ENCODE measurements around the gene ARHGAP6. TPM values are rescaled to one million over a fixed set of nuclear protein-coding genes. Genes with fewer than 3 reads are reported as not detected.

ARHGAP6 gene
- total and polyA plus RNA-seq, 9 of the 15 experiments (the other 6 are each of a cell fraction or from before 2014, with no cell fraction given), result 12.5 to 63.6 (median 41.8) TPM

DNA sequence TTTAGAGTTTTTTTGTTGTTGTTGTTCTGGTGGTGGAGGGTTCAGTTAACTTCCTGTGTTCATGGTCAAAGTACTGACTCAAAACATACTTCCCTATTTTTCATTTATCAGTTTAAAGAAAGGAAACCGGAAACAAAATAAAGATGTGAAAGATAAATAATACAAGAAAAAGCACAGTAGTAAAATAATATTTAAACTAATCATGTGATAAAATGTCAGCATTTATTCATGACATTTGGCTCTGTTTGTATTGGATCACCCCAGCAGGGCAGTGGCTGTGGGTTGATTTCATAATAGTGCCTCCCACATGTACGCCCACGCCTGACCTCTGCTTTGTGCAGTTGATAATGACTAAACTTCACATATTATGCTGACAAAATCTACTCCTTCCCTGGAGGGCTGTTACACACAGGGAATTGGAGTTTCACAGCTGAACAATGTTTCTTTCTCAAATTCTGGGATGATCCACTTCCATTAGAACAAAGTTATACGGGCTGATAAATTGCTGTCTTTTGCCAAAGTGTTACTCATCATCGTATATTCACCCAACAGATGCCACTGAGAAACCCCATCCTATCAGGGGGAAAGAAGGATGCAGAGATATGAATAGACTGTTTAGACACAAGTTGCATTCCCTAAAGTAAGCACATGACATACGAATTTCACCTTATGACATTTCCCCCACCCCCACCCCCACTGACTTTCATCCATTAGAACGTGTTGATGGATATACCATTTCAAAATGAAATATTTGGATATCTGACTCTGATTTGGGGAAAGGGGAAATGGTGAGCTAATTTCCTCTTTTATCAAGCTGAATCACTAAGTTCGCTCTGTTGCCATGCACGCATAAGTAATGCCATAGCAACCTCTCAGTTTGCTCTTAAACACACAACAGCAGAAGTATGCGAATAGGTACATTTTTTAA, 324.2 kb downstream of the ARHGAP6 start (continued):
- TF ChIP-seq, protein P1, sequence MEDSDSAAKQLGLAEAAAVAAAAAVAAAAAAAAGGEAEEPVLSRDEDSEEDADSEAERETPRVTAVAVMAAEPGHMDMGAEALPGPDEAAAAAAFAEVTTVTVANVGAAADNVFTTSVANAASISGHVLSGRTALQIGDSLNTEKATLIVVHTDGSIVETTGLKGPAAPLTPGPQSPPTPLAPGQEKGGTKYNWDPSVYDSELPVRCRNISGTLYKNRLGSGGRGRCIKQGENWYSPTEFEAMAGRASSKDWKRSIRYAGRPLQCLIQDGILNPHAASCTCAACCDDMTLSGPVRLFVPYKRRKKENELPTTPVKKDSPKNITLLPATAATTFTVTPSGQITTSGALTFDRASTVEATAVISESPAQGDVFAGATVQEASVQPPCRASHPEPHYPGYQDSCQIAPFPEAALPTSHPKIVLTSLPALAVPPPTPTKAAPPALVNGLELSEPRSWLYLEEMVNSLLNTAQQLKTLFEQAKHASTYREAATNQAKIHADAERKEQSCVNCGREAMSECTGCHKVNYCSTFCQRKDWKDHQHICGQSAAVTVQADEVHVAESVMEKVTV (CRISPR knock-in tag; IDR thresholded peaks at IDR 0.05), result no peak
- TF ChIP-seq NCOR1 (IDR thresholded peaks at IDR 0.05) (peak; percentile 72), RFX5 (IDR thresholded peaks at IDR 0.05; ENCODE audit: low read depth, low read length) (no peak), WHSC1 (IDR thresholded peaks at IDR 0.05; ENCODE audit: low read length) (no peak), ZNF280A (IDR thresholded peaks at IDR 0.05; ENCODE audit: low read depth, partially characterized antibody) (no peak), CEBPG (CRISPR knock-in tag; IDR thresholded peaks at IDR 0.05) (peak; percentile 78), CEBPG (tag; conservative IDR thresholded peaks at IDR 0.05 in 1 of 2, IDR thresholded peaks at IDR 0.05 in 1 of 2) (peak; percentile 85 to 92), NR1H2 (CRISPR knock-in tag; IDR thresholded peaks at IDR 0.05) (no peak)
- TF ChIP-seq, protein P2, sequence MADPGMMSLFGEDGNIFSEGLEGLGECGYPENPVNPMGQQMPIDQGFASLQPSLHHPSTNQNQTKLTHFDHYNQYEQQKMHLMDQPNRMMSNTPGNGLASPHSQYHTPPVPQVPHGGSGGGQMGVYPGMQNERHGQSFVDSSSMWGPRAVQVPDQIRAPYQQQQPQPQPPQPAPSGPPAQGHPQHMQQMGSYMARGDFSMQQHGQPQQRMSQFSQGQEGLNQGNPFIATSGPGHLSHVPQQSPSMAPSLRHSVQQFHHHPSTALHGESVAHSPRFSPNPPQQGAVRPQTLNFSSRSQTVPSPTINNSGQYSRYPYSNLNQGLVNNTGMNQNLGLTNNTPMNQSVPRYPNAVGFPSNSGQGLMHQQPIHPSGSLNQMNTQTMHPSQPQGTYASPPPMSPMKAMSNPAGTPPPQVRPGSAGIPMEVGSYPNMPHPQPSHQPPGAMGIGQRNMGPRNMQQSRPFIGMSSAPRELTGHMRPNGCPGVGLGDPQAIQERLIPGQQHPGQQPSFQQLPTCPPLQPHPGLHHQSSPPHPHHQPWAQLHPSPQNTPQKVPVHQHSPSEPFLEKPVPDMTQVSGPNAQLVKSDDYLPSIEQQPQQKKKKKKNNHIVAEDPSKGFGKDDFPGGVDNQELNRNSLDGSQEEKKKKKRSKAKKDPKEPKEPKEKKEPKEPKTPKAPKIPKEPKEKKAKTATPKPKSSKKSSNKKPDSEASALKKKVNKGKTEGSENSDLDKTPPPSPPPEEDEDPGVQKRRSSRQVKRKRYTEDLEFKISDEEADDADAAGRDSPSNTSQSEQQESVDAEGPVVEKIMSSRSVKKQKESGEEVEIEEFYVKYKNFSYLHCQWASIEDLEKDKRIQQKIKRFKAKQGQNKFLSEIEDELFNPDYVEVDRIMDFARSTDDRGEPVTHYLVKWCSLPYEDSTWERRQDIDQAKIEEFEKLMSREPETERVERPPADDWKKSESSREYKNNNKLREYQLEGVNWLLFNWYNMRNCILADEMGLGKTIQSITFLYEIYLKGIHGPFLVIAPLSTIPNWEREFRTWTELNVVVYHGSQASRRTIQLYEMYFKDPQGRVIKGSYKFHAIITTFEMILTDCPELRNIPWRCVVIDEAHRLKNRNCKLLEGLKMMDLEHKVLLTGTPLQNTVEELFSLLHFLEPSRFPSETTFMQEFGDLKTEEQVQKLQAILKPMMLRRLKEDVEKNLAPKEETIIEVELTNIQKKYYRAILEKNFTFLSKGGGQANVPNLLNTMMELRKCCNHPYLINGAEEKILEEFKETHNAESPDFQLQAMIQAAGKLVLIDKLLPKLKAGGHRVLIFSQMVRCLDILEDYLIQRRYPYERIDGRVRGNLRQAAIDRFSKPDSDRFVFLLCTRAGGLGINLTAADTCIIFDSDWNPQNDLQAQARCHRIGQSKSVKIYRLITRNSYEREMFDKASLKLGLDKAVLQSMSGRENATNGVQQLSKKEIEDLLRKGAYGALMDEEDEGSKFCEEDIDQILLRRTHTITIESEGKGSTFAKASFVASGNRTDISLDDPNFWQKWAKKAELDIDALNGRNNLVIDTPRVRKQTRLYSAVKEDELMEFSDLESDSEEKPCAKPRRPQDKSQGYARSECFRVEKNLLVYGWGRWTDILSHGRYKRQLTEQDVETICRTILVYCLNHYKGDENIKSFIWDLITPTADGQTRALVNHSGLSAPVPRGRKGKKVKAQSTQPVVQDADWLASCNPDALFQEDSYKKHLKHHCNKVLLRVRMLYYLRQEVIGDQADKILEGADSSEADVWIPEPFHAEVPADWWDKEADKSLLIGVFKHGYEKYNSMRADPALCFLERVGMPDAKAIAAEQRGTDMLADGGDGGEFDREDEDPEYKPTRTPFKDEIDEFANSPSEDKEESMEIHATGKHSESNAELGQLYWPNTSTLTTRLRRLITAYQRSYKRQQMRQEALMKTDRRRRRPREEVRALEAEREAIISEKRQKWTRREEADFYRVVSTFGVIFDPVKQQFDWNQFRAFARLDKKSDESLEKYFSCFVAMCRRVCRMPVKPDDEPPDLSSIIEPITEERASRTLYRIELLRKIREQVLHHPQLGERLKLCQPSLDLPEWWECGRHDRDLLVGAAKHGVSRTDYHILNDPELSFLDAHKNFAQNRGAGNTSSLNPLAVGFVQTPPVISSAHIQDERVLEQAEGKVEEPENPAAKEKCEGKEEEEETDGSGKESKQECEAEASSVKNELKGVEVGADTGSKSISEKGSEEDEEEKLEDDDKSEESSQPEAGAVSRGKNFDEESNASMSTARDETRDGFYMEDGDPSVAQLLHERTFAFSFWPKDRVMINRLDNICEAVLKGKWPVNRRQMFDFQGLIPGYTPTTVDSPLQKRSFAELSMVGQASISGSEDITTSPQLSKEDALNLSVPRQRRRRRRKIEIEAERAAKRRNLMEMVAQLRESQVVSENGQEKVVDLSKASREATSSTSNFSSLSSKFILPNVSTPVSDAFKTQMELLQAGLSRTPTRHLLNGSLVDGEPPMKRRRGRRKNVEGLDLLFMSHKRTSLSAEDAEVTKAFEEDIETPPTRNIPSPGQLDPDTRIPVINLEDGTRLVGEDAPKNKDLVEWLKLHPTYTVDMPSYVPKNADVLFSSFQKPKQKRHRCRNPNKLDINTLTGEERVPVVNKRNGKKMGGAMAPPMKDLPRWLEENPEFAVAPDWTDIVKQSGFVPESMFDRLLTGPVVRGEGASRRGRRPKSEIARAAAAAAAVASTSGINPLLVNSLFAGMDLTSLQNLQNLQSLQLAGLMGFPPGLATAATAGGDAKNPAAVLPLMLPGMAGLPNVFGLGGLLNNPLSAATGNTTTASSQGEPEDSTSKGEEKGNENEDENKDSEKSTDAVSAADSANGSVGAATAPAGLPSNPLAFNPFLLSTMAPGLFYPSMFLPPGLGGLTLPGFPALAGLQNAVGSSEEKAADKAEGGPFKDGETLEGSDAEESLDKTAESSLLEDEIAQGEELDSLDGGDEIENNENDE (IDR thresholded peaks at IDR 0.05; ENCODE audit: low read depth, low read length), result no peak
- TF ChIP-seq, protein P3, sequence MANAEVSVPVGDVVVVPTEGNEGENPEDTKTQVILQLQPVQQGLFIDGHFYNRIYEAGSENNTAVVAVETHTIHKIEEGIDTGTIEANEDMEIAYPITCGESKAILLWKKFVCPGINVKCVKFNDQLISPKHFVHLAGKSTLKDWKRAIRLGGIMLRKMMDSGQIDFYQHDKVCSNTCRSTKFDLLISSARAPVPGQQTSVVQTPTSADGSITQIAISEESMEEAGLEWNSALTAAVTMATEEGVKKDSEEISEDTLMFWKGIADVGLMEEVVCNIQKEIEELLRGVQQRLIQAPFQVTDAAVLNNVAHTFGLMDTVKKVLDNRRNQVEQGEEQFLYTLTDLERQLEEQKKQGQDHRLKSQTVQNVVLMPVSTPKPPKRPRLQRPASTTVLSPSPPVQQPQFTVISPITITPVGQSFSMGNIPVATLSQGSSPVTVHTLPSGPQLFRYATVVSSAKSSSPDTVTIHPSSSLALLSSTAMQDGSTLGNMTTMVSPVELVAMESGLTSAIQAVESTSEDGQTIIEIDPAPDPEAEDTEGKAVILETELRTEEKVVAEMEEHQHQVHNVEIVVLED (CRISPR knock-in tag; IDR thresholded peaks at IDR 0.05), result no peak
